GM23338 (cell line): ENCODE measurements around the gene TMEM178B. TPM values are rescaled to one million over a fixed set of nuclear protein-coding genes. Genes with fewer than 3 reads are reported as not detected.

Source experiments
- ATAC-seq: fragments of 200-7000 bp; cut with Tn5 transposase; 3 replicates; pipeline ENCODE4 v1.9.1; 2020
- DNase-seq: peaks from one replicate; pipeline ENCODE4 v3.0.0-alpha.2; 2015; ENCODE audit warnings: low spot score
- H2AFZ ChIP-seq: fragments of 200-600 bp; sonication (generic); 2 replicates; pipeline ENCODE4 v1.8.0; 2016; ENCODE audit warnings: antibody characterized with exemption, mild to moderate bottlenecking, moderate library complexity
- H3F3A ChIP-seq: fragments of 200-600 bp; sonication (generic); replicated peaks from 2 replicates; pipeline ENCODE4 v1.8.0; 2017; ENCODE audit warnings: antibody characterized with exemption, mixed run types, low read depth
- H3K27ac ChIP-seq: fragments of 200-600 bp; sonication (generic); 2 replicates; pipeline ENCODE4 v1.6.1; 2016; ENCODE audit warnings: low read depth
- H3K27me3 ChIP-seq: fragments of 200-600 bp; sonication (generic); 2 replicates; pipeline ENCODE4 v1.8.0; 2016; ENCODE audit warnings: mild to moderate bottlenecking, mixed run types, moderate library complexity; ENCODE audit not compliant: insufficient read depth
- H3K36me3 ChIP-seq: fragments of 200-600 bp; sonication (generic); 2 replicates; pipeline ENCODE4 v1.8.0; 2016; ENCODE audit warnings: mild to moderate bottlenecking; ENCODE audit not compliant: insufficient read depth
- H3K4me1 ChIP-seq: fragments of 200-600 bp; sonication (generic); 2 replicates; pipeline ENCODE4 v1.8.0; 2016; ENCODE audit warnings: mild to moderate bottlenecking, moderate library complexity; ENCODE audit not compliant: insufficient read depth
- H3K4me2 ChIP-seq: fragments of 200-600 bp; sonication (generic); 2 replicates; pipeline ENCODE4 v1.7.1; 2017; ENCODE audit warnings: mixed run types
- H3K4me3 ChIP-seq: fragments of 200-600 bp; sonication (generic); 2 replicates; pipeline ENCODE4 v1.6.1; 2016; ENCODE audit warnings: mixed run types
- H3K79me2 ChIP-seq: fragments of 200-600 bp; sonication (generic); replicated peaks from 2 replicates; pipeline ENCODE4 v1.8.0; 2017; ENCODE audit warnings: mild to moderate bottlenecking; ENCODE audit not compliant: insufficient read depth
- H3K9me2 ChIP-seq: fragments of 200-600 bp; sonication (generic); 2 replicates; pipeline ENCODE4 v1.8.0; 2017; ENCODE audit not compliant: insufficient read depth
- H4K20me1 ChIP-seq: fragments of 200-600 bp; sonication (generic); replicated peaks from 2 replicates; pipeline ENCODE4 v1.8.0; 2017; ENCODE audit warnings: mild to moderate bottlenecking; ENCODE audit not compliant: insufficient read depth
- H3K27ac Mint-ChIP-seq: 2 replicates; pipeline ENCODE4 v1.8.0; 2020; ENCODE audit warnings: inconsistent platforms, mild to moderate bottlenecking, moderate library complexity, mixed read lengths
- H3K27me3 Mint-ChIP-seq: 3 replicates; pipeline ENCODE4 v1.8.0; 2022; ENCODE audit warnings: low read depth, mild to moderate bottlenecking, moderate library complexity, mixed read lengths, inconsistent platforms; ENCODE audit not compliant: insufficient read depth, poor library complexity
- H3K36me3 Mint-ChIP-seq: 3 replicates; pipeline ENCODE4 v1.8.0; 2021; ENCODE audit warnings: low read depth, mild to moderate bottlenecking, inconsistent platforms, moderate library complexity, mixed read lengths
- H3K4me1 Mint-ChIP-seq: 3 replicates; pipeline ENCODE4 v1.8.0; 2020; ENCODE audit warnings: mild to moderate bottlenecking, inconsistent platforms, mixed read lengths
- H3K4me3 Mint-ChIP-seq: 3 replicates; pipeline ENCODE4 v1.8.0; 2021; ENCODE audit warnings: moderate library complexity, mild to moderate bottlenecking, inconsistent platforms, mixed read lengths
- H3K9me3 Mint-ChIP-seq: 3 replicates; pipeline ENCODE4 v1.8.0; 2020; ENCODE audit warnings: moderate library complexity, mild to moderate bottlenecking, inconsistent platforms, mixed read lengths
- ETS1 ChIP-seq: IDR thresholded peaks from 2 replicates; pipeline ENCODE4 v1.6.1; 2016; ENCODE audit warnings: antibody characterized with exemption
- JUNB ChIP-seq: IDR thresholded peaks from one replicate; pipeline ENCODE4 v1.6.1; 2016; ENCODE audit warnings: antibody characterized with exemption; ENCODE audit not compliant: unreplicated experiment
- NANOG ChIP-seq: IDR thresholded peaks from 2 replicates; pipeline ENCODE4 v1.6.1; 2016; ENCODE audit warnings: antibody characterized with exemption, borderline replicate concordance
- STAT1 ChIP-seq: IDR thresholded peaks from one replicate; pipeline ENCODE4 v1.6.1; 2016; ENCODE audit warnings: antibody characterized with exemption; ENCODE audit not compliant: unreplicated experiment
- polyA plus RNA-seq: library from polyadenylated mRNA; unstranded; fragments of >200 nt; fragmentation: Nextera tagmentation; extraction: Ambion mirVana; gene quantifications from 2 replicates; pipeline ENCODE4 v1.2.1, GENCODE V29; 2016
- total RNA-seq: library from RNA; depleted of rRNA; stranded (reverse); fragments of >200 nt; shearing (Covaris generic); gene quantifications from 2 replicates; pipeline ENCODE4 v1.2.3, GENCODE V29; 2014
- TF ChIP-seq, protein P1 (sequence below): fragments of 250-450 bp; sonication (Bioruptor Pico); IDR thresholded peaks from 2 replicates; pipeline ENCODE4 v1.5.0; 2020; ENCODE audit warnings: mild to moderate bottlenecking, moderate library complexity

The TMEM178B gene
- total and polyA plus RNA-seq, 2 experiments from 2014 or later, result 4.9 to 15.6 TPM

DNA sequence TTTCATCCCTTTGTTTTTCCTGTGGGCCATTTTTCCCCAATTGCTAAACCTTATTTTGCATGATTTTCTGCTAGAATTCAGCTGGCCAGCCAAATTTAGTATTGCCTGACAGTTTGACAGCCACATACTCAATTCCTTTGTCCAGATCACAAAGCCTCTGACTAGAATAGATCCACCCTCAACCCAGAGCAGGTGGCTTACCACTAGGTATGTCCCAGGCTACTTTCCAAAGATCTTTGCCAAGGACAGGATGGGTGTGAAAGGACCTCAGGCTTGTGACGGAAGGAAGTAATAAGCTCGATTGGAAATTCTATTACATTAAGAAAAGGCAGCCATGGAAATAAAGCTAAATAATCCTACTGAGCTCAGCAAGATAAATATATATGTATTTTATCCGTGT is 426.7 kb downstream of the TMEM178B start:
- DNase-seq, result no peak
- no peaks in the 10 kb centered on the region for H3K27me3 ChIP-seq
- TF ChIP-seq JUNB (no peak), NANOG (no peak), STAT1 (no peak)
- ATAC-seq, result no peak
- no peak overlapping the region for H3K4me3 Mint-ChIP-seq
- peaks cover 4% of the 10 kb centered on the region for H3K4me1 Mint-ChIP-seq
- no peaks in the 10 kb centered on the region for H3K79me2 ChIP-seq
- peaks cover 5% of the 10 kb centered on the region; the same call in 1 of the 2 replicates for H3K4me1 ChIP-seq
- H3K4me3 ChIP-seq, result no peak overlapping the region
- no peaks in the 10 kb centered on the region for H3F3A ChIP-seq
- no peak overlapping the region for H3K4me2 ChIP-seq
- H2AFZ ChIP-seq, result no peak overlapping the region
- H3K9me3 Mint-ChIP-seq, result no peaks in the 10 kb centered on the region
- no peaks in the 10 kb centered on the region for H4K20me1 ChIP-seq
- no peak overlapping the region for H3K27ac ChIP-seq
- H3K27me3 Mint-ChIP-seq, result no peaks in the 10 kb centered on the region
- H3K9me2 ChIP-seq, result no peaks in the 10 kb centered on the region
- H3K27ac Mint-ChIP-seq, result no peak overlapping the region
- no peaks in the 10 kb centered on the region for H3K36me3 ChIP-seq
- H3K36me3 Mint-ChIP-seq, result no peaks in the 10 kb centered on the region; the same call in 2 of the 3 replicates

GRCh38 chr7:141501451-141501850 is 427.6 kb downstream of the TMEM178B start:
- H3K27ac Mint-ChIP-seq, result no peak overlapping the region
- H3K27me3 ChIP-seq, result no peaks in the 10 kb centered on the region
- no peak overlapping the region for H3K4me3 Mint-ChIP-seq
- ATAC-seq (no peak), DNase-seq (no peak)
- H3K79me2 ChIP-seq, result no peaks in the 10 kb centered on the region
- H4K20me1 ChIP-seq, result no peaks in the 10 kb centered on the region
- H3K4me3 ChIP-seq, result no peak overlapping the region
- H3K9me3 Mint-ChIP-seq, result no peaks in the 10 kb centered on the region
- no peak overlapping the region for H3K4me2 ChIP-seq
- no peaks in the 10 kb centered on the region for H3F3A ChIP-seq
- no peaks in the 10 kb centered on the region; the same call in 2 of the 3 replicates for H3K36me3 Mint-ChIP-seq
- no peaks in the 10 kb centered on the region for H3K9me2 ChIP-seq
- no peak overlapping the region for H3K27ac ChIP-seq
- TF ChIP-seq, protein P1, sequence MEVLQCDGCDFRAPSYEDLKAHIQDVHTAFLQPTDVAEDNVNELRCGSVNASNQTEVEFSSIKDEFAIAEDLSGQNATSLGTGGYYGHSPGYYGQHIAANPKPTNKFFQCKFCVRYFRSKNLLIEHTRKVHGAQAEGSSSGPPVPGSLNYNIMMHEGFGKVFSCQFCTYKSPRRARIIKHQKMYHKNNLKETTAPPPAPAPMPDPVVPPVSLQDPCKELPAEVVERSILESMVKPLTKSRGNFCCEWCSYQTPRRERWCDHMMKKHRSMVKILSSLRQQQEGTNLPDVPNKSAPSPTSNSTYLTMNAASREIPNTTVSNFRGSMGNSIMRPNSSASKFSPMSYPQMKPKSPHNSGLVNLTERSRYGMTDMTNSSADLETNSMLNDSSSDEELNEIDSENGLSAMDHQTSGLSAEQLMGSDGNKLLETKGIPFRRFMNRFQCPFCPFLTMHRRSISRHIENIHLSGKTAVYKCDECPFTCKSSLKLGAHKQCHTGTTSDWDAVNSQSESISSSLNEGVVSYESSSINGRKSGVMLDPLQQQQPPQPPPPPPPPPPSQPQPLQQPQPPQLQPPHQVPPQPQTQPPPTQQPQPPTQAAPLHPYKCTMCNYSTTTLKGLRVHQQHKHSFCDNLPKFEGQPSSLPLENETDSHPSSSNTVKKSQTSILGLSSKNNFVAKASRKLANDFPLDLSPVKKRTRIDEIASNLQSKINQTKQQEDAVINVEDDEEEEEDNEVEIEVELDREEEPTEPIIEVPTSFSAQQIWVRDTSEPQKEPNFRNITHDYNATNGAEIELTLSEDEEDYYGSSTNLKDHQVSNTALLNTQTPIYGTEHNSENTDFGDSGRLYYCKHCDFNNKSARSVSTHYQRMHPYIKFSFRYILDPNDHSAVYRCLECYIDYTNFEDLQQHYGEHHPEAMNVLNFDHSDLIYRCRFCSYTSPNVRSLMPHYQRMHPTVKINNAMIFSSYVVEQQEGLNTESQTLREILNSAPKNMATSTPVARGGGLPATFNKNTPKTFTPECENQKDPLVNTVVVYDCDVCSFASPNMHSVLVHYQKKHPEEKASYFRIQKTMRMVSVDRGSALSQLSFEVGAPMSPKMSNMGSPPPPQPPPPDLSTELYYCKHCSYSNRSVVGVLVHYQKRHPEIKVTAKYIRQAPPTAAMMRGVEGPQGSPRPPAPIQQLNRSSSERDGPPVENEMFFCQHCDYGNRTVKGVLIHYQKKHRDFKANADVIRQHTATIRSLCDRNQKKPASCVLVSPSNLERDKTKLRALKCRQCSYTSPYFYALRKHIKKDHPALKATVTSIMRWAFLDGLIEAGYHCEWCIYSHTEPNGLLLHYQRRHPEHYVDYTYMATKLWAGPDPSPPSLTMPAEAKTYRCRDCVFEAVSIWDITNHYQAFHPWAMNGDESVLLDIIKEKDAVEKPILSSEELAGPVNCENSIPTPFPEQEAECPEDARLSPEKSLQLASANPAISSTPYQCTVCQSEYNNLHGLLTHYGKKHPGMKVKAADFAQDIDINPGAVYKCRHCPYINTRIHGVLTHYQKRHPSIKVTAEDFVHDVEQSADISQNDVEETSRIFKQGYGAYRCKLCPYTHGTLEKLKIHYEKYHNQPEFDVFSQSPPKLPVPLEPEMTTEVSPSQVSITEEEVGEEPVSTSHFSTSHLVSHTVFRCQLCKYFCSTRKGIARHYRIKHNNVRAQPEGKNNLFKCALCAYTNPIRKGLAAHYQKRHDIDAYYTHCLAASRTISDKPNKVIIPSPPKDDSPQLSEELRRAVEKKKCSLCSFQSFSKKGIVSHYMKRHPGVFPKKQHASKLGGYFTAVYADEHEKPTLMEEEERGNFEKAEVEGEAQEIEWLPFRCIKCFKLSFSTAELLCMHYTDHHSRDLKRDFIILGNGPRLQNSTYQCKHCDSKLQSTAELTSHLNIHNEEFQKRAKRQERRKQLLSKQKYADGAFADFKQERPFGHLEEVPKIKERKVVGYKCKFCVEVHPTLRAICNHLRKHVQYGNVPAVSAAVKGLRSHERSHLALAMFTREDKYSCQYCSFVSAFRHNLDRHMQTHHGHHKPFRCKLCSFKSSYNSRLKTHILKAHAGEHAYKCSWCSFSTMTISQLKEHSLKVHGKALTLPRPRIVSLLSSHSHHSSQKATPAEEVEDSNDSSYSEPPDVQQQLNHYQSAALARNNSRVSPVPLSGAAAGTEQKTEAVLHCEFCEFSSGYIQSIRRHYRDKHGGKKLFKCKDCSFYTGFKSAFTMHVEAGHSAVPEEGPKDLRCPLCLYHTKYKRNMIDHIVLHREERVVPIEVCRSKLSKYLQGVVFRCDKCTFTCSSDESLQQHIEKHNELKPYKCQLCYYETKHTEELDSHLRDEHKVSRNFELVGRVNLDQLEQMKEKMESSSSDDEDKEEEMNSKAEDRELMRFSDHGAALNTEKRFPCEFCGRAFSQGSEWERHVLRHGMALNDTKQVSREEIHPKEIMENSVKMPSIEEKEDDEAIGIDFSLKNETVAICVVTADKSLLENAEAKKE (CRISPR knock-in tag), result no peak
- TF ChIP-seq STAT1, result no peak
- TF ChIP-seq NANOG, result no peak
- no peak for TF ChIP-seq ETS1
- no peaks in the 10 kb centered on the region for H3K36me3 ChIP-seq
- peaks cover 4% of the 10 kb centered on the region for H3K4me1 Mint-ChIP-seq
- H2AFZ ChIP-seq, result no peak overlapping the region
- H3K27me3 Mint-ChIP-seq, result no peaks in the 10 kb centered on the region
- H3K4me1 ChIP-seq, result peaks cover 5% of the 10 kb centered on the region; the same call in 1 of the 2 replicates
